Measurements from ENCODE around the gene FAM83D.
"Not testable (repeated sequence)": the region's sequence is repeated elsewhere in the genome, so short reads cannot be mapped to it uniquely, and the experiment has no call there.

FAM83D gene

DNA sequence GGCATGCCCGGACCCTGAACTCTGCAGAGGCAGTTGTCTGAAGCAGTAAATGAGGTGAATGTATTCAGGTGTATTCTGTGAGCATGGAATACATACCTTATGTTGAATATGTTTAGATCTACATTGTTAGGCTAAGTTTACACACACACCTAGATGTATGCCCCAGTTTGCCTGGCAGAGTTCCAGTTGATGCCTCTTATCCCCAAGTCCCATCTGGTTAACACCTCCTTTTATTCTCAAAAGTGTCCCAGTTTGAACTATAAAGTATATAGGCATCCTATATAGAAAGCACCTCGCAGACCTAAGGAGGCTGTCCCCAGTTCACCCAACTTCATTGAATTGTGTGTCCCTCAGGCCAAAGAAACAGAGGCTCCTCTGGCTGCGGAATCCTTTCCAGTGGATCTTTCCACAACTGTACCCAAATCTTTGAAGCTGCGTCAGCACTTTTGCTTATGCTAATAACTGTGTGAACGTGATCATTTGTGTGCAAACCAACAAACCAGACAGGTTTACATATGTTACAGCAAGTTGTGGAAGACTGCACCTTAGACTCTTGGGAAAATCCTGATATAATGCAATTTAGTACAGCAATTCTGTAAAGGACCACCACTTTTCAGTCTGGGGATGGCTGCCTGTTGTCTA lies 31.1 kb downstream of the FAM83D start:
- peaks cover 41% of the 10 kb centered on the region for H3F3A ChIP-seq (ENCODE audit: control insufficient read depth, insufficient read depth)
- peaks cover 11% of the 10 kb centered on the region for H3K4me1 ChIP-seq (ENCODE audit: control insufficient read depth, low read length)
- H3K79me2 ChIP-seq (ENCODE audit: control insufficient read depth, low read length), result peaks cover 14% of the 10 kb centered on the region
- no peaks in the 10 kb centered on the region for H3K27me3 ChIP-seq (ENCODE audit: control insufficient read depth, low read length)
- H3K9me2 ChIP-seq (replicated peaks; ENCODE audit: control insufficient read depth, low read length), result no peaks in the 10 kb centered on the region
- H3K9me3 ChIP-seq (ENCODE audit: control insufficient read depth, insufficient read depth, low read length), result no peaks in the 10 kb centered on the region
- H3K36me3 ChIP-seq (ENCODE audit: control insufficient read depth, low read length), result peaks cover 19% of the 10 kb centered on the region
- no peak overlapping the region for H3K27ac ChIP-seq (ENCODE audit: low read depth, low read length)
- H3K4me3 ChIP-seq (ENCODE audit: low read length), result no peak overlapping the region
- H4K20me1 ChIP-seq (ENCODE audit: control insufficient read depth, insufficient read depth, low read depth, low read length), result no peaks in the 10 kb centered on the region
- TF ChIP-seq, protein P1, sequence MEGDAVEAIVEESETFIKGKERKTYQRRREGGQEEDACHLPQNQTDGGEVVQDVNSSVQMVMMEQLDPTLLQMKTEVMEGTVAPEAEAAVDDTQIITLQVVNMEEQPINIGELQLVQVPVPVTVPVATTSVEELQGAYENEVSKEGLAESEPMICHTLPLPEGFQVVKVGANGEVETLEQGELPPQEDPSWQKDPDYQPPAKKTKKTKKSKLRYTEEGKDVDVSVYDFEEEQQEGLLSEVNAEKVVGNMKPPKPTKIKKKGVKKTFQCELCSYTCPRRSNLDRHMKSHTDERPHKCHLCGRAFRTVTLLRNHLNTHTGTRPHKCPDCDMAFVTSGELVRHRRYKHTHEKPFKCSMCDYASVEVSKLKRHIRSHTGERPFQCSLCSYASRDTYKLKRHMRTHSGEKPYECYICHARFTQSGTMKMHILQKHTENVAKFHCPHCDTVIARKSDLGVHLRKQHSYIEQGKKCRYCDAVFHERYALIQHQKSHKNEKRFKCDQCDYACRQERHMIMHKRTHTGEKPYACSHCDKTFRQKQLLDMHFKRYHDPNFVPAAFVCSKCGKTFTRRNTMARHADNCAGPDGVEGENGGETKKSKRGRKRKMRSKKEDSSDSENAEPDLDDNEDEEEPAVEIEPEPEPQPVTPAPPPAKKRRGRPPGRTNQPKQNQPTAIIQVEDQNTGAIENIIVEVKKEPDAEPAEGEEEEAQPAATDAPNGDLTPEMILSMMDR (IDR thresholded peaks at IDR 0.05; ENCODE audit: low read depth, low read length, poor library complexity, severe bottlenecking), result no peak
- TF ChIP-seq EZH2phosphoT487 (IDR thresholded peaks at IDR 0.05; ENCODE audit: borderline replicate concordance, low read length), result no peak
- no peak overlapping the region for H3K4me2 ChIP-seq (ENCODE audit: low read length)

DNA sequence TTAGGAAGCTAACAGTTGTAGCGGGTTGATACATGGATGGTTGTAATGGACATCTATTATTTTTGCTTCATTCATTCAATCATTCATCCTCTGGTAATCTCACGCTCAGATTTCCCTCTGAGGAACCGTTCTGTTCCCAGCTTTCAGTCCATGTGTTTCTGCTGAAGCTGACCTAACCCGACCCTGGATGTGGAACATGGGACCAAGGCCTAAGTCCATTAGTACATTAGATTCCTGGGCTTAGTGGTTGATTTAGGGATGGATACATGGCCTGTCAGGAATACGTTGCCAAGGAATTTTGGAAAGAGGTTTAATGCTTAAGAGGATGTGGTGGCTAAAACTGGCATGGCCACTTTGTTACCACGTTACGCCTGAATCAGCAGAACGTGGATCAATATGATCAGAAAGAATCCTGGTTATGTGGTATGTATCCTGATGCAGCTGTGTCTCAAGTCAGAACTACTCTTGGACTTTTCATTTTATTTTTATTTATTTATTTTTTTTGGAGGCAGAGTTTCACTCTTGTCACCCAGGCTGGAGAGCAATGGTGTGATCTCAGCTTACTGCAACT lies 31.8 kb downstream of the FAM83D start:
- Histone ChIP-seq H3K9me3 (ENCODE audit: control insufficient read depth, insufficient read depth, low read length) (no peaks in the 10 kb centered on the region), H3F3A (ENCODE audit: control insufficient read depth, insufficient read depth) (peaks cover 38% of the 10 kb centered on the region), H3K9me2 (replicated peaks; ENCODE audit: control insufficient read depth, low read length) (no peaks in the 10 kb centered on the region), H3K4me3 (ENCODE audit: low read length) (no peak overlapping the region), H3K4me2 (ENCODE audit: low read length) (no peak overlapping the region), H3K36me3 (ENCODE audit: control insufficient read depth, low read length) (peaks cover 13% of the 10 kb centered on the region), H3K27ac (ENCODE audit: low read depth, low read length) (no peak overlapping the region), H3K79me2 (ENCODE audit: control insufficient read depth, low read length) (peaks cover 21% of the 10 kb centered on the region), H3K27me3 (ENCODE audit: control insufficient read depth, low read length) (no peaks in the 10 kb centered on the region), H4K20me1 (ENCODE audit: control insufficient read depth, insufficient read depth, low read depth, low read length) (no peaks in the 10 kb centered on the region), H3K4me1 (ENCODE audit: control insufficient read depth, low read length) (peaks cover 12% of the 10 kb centered on the region)
- no peak for TF ChIP-seq EZH2phosphoT487 (IDR thresholded peaks at IDR 0.05; ENCODE audit: borderline replicate concordance, low read length)
- TF ChIP-seq, protein P1 (IDR thresholded peaks at IDR 0.05; ENCODE audit: low read depth, low read length, poor library complexity, severe bottlenecking), result no peak

DNA sequence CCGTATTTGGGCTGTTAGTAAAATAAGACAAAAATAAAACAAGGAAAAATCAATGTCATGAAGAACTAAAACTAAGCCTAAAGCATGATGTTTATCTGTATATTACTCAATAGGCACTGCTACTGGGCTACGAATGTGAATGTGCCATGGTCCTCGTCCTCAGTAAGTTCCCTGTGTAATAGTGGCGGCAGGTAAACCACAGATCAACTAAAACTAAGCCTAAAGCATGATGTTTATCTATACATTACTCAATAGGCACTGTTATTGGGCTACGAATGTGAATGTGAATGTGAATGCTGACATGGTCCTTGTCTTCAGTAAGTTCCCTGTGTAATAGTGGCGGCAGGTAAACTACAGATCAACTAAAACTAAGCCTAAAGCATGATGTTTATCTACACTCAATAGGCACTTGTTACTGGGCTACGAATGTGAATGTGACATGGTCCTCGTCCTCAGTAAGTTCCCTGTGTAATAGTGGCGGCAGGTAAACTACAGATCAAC lies 34.0 kb downstream of the FAM83D start:
- not testable (repeated sequence) for H3K4me3 ChIP-seq (ENCODE audit: low read length); H3K36me3 ChIP-seq (ENCODE audit: control insufficient read depth, low read length); H3K9me3 ChIP-seq (ENCODE audit: control insufficient read depth, insufficient read depth, low read length); H3K27me3 ChIP-seq (ENCODE audit: control insufficient read depth, low read length); H3K9me2 ChIP-seq (replicated peaks; ENCODE audit: control insufficient read depth, low read length); H4K20me1 ChIP-seq (ENCODE audit: control insufficient read depth, insufficient read depth, low read depth, low read length); H3K27ac ChIP-seq (ENCODE audit: low read depth, low read length)
- peaks cover 29% of the 10 kb centered on the region for H3F3A ChIP-seq (ENCODE audit: control insufficient read depth, insufficient read depth)
- H3K4me2 ChIP-seq (ENCODE audit: low read length), result peak overlapping the region; percentile 91
- peaks cover 43% of the 10 kb centered on the region for H3K79me2 ChIP-seq (ENCODE audit: control insufficient read depth, low read length)
- H3K4me1 ChIP-seq (ENCODE audit: control insufficient read depth, low read length), result peaks cover 22% of the 10 kb centered on the region

DNA sequence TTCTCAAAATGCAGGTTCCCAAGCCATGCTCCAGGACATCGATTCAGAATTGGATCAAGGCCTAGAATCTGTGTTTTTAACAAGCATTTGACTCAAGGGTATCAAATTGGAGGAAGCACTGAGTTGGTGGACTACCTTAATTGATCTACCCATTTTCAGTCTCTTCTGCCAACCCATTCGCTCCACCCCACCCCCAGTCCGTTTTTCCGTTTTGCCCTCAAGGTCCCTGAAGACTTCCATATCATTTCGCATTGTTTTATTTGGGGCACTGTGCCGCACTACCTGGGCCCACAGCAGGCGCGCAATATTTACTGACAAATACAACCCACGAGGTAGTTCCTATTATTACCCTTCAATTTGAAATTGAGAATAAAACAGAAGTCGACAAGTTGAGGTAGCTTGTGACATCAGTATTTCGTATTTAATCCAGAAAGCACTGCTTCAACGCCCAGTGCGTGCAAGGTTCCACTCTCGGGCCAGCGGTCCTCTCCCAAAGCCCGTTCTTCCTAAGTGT lies 35.4 kb downstream of the FAM83D start:
- no peaks in the 10 kb centered on the region for H3K9me3 ChIP-seq (ENCODE audit: control insufficient read depth, insufficient read depth, low read length)
- peak overlapping the region; percentile 91 for H3K4me2 ChIP-seq (ENCODE audit: low read length)
- peak overlapping the region; percentile 73 for H3K4me3 ChIP-seq (ENCODE audit: low read length)
- no peaks in the 10 kb centered on the region for H3K27me3 ChIP-seq (ENCODE audit: control insufficient read depth, low read length)
- peaks cover 22% of the 10 kb centered on the region for H3K4me1 ChIP-seq (ENCODE audit: control insufficient read depth, low read length)
- H4K20me1 ChIP-seq (ENCODE audit: control insufficient read depth, insufficient read depth, low read depth, low read length), result no peaks in the 10 kb centered on the region
- H3K36me3 ChIP-seq (ENCODE audit: control insufficient read depth, low read length), result peaks cover 8% of the 10 kb centered on the region
- H3K27ac ChIP-seq (ENCODE audit: low read depth, low read length), result peak overlapping the region; percentile 80
- no peak for TF ChIP-seq EZH2phosphoT487 (IDR thresholded peaks at IDR 0.05; ENCODE audit: borderline replicate concordance, low read length)
- TF ChIP-seq, protein P1 (IDR thresholded peaks at IDR 0.05; ENCODE audit: low read depth, low read length, poor library complexity, severe bottlenecking), result no peak
- H3K79me2 ChIP-seq (ENCODE audit: control insufficient read depth, low read length), result peaks cover 57% of the 10 kb centered on the region
- no peaks in the 10 kb centered on the region for H3K9me2 ChIP-seq (replicated peaks; ENCODE audit: control insufficient read depth, low read length)
- H3F3A ChIP-seq (ENCODE audit: control insufficient read depth, insufficient read depth), result peaks cover 22% of the 10 kb centered on the region
